ENCODE results near the gene CETN2.
"Not testable (repeated sequence)": the region's sequence is repeated elsewhere in the genome, so short reads cannot be mapped to it uniquely, and the experiment has no call there.

CETN2 gene

DNA sequence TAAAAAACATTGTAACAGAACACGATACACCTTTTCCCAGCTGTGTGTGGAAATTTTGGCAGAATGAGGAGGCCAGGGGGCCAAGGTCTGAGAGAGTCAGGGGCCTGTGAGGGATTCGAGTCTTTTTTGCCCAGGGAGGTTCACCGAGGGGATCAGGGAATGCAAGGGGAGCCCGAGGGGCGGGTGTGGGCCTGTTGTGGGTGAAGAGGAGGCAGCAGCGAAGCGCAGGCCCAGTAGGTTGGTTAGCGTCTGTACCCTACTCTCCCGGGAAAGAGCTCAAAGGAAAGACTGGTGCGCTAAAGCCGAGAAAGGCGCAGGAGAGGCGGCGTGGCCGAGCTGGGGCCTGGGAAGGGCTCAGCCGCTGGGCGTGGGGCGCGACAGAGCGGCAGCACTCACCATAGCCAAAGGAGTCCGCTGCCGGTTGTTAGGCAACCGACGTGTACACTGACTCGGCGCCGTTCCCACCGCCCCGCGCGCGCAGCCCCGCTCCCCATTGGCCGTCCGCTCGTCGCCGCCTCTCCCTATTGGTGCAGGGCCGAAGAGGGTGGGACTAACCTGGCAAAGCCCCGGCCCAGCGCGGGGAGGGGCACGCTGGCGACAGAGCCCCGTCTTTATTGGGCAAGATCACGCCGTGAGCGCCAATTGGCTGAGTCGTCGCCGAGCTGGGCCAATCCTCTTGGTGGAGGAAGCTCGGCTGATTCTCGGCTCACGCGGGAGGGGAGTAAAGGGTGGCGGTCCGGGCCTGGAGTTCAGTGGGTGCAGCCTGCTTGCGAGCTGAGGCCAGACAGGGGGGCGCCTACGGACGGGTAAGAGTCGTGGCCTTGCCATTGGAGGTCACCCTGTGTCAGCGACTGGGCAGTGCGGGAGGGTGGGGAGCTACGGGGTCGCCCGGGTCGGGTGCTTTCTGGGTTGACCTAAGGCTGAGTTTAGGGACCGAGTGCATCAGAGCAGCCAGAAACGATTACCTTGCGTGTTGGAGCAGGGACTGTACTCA, at the start of gene CETN2, which contains the start of gene NSDHL:
CETN2 (minus strand) TSS at position 446 of the 994 bp plus-strand sequence; CDS start at position 399, 47 bp downstream.
NSDHL (plus strand) TSS at position 752 of the 994 bp plus-strand sequence. CDS start 15,262 bp downstream, outside the sequence.
- peak; percentile 91 to 99 (median 96) for DNase-seq
- intact Hi-C loops (cut with DNase I): loop anchor here (5.0 kb wide), 1 partner anchor 188 kb away; no protein-coding TSS in a partner anchor

DNA sequence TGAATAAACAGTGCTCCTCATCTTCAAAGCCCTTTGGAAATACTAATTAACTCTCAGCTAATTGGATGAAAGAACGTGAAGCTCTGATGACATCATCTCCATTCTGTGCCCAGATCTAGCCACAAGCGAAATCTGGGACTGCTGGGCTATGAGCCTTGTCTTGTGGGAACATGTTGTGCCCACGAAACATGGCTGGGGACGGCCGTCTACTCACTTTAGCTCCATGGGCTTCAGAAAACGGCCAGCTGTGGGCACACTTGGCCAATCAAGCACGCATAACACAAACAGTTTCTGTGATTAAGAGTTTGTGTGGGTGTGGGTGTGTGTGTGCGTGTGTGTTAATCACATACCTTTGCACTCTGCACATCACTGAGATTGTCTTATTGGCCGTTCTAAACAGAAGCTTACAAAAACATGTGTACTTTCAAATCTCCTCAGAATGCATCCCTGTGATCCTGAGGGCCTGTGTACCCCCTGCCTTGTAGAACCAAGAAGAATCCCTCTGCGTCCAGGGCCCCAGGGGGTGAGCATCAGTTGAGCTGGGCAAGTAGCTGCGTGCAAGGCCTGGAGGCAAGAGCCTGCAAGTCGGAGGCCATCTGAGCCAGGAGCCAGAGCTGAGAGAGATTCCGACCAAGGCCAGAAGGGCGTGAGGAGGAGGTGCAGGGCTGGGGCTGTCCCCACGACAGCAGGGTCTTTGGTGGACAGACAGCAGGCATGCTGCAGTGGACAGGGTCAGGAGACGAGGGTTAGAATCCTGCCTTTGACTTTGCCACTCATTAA, 48.6 kb upstream of the CETN2 start:
- peak in 2 of 10 donors; percentile 35 to 78 for DNase-seq
- intact Hi-C loops (cut with DNase I): no loop called here

DNA sequence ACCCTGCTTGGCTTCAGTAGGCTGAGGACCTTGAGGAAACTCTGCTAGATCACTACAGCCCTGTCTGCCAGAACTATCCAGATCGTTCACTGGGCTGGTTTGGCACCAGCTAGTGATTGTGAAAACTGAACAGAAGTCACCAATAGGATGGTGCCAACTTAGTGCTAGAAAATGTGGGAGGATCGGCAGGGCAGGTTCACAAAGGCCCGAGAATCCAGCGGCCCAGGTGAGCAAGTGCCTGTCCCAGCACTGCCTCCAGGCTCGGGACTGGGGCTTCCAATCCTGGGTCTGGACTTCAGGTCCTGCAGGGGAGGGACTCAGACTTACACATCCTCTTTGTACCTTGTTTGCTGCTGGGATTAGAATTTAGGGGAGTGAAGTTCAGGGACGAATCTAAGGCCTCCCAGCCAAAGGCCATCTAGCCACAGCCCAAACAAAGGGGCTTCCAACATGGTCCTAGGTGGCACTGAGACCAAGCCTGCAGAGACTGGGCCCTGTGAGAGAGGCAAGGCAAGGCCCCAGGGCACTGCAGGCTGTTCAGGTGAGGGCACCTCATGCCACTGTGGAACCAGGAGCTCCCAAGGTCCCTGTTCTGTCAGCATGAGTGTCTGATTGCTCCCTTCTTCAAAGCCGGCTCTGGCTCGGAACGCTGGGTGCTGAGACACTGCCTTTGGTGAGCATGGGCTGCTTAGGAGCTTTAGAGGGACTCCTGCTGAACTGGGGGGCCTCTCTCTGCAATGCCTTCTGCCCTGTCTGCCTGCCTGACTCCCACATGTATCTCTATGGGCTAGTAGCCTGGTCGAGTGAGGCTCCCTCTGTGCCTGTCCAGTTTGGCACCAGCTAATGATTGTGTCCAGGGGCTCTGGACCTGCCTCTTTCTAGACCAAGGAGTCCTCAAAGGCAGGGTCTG, 46.6 kb upstream of the CETN2 start:
- no peak for DNase-seq
- intact Hi-C loops (cut with DNase I): no loop called here

DNA sequence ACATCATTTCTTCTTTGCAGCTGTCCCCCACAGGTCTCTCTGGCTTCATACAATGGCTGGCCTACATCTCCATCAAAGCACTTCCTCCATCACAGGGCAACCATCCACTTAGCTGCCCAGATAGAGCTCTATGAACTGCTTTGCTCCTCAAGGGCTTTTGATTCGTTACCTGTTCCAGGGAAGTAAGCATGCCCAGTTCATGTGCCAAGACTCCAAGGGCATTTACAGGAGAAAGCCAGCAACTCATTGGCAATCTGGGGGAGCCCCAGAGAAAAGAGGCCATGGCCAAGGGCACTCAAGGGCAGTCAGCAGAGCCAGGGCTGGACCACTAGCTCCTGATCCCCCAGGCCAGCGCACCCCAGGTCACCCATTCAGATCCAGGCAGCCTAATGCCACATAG, 42.8 kb upstream of the CETN2 start:
- DNase-seq: no peak
- intact Hi-C loops (cut with DNase I): no loop called here

DNA sequence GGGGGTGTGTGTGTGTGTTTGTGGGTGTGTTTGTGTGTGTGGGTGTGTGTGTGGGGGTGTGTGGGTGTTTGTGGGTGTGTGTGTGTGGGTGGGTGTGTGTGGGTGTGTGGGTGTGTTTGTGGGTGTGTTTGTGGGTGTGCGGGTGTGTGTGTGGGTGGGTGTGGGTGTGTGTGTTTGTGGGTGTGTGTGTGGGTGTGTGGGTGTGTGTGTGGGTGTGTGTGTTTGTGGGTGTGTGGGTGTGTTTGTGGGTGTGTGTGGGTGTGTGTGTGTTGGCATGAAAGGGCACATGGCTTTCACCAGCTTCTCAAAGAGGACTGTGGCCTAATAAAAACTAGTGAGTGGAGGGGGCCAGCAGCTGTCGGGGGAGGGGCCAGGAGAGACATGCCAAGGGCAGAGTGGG, 42.0 kb upstream of the CETN2 start:
- intact Hi-C loops (cut with DNase I): no loop called here
- no peak for DNase-seq

DNA sequence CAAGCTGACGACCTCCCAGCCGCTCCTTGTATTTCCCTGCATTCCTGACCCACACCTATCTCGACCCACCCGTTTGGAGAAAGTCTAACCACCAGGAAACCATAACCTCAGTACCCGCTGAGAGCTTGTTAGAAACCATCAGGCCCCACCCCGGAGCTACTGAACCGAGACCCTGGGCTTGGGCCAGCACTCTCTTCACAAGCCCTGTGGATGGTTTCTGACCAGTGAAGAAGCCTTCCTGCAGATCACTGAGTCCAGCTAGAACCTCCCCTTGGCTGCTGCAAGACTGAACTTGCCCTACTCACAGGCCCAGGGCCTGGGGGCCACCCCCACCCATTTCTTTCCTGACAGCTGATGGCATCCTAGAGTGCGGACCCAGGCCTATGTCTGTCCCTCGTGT, 40.7 kb upstream of the CETN2 start:
- intact Hi-C loops (cut with DNase I): no loop called here

DNA sequence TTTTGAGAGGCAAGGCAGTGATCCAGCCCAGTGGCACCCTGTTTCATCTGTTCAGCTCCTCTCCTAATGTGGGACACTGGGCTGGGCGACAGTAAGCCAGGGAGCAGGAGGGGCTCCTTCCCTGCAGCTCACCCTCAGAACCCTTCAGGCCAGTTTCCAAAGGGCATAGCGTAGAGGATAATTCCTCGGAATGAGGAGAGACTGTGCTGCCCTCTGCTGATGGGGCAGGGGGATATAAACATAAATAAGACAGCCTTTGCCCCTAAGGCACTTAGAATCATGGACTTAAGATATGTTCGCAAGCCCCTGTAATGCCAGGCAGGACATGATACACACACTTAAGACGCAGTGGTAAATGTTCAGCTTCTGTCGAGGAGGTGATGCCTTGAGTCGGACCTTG, 39.4 kb upstream of the CETN2 start:
- DNase-seq: no peak
- intact Hi-C loops (cut with DNase I): no loop called here

More for the DNA sequence above, 40.7 kb upstream of the CETN2 start:
- DNase-seq: no peak

DNA sequence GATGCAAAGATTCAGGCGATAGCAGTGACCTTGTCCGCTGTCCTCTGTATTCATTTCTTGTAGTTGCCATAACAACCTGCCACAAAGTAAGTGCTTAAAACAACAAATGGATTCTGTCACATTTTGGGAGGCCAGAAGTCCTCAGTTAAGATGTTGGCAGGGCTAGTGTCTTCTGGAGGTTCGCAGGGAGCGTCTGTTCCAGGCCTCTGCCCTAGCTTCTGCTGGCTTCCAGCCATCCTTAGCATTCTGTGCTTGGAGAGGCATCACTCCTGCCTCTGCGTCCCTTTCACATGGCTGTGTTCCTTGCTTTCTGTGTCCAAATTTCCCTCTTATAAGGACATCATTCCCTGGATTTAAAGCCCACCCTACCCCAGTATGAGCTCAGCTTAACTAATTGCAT, 35.8 kb upstream of the CETN2 start:
- intact Hi-C loops (cut with DNase I): no loop called here
- DNase-seq: no peak

DNA sequence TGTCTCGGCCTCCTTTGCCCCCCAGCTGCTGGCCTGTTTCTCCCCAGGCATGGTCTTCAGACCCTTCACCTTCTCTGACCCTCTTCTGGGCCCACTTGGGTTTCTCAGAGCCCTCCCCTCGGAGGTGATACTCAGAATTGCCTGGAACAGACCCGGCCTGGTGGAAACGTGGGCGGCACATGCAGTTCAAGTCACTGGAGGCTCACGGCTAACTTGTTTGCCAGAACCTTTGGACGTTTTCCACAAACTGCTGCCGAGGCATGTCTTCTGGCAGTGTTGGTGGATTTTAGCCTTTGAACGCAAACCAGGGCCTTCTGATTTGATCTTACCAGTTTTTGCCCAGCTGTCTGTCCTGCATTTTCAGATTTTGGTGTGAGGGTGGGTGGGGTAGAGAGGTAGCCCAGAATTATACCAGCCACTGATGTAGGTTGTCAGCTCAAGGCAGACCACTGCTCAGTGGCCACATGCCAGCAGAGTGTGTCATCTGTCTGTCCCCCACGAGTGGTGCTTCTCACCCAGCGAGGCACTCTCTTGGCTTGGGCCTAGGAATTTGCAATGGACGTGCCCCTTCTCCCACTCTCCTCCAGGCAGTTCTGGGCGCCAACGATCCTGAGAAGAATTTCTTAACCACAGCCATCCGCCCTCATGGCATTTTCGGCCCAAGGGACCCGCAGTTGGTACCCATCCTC, 34.8 kb upstream of the CETN2 start:
- DNase-seq: no peak
- intact Hi-C loops (cut with DNase I): no loop called here

DNA sequence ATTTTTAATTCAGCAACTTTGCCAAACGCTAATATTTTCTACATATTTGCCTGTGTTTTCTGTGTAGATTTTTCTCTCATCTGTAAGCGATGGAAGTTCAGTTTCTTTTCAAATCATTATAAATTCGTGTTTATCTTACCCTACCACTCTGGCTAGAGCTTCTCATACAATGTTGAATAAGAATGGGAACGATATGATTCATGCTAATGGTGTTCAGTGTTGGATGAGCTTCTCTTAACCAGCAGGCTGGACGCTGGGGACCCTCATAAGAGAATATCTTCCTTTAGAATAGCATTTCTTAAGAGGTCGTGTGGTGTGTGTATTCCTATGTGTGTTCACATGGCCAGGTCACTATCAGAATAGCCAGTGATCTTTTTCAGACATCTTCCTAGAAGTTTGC, 31.3 kb upstream of the CETN2 start:
- no peak for DNase-seq
- intact Hi-C loops (cut with DNase I): no loop called here

DNA sequence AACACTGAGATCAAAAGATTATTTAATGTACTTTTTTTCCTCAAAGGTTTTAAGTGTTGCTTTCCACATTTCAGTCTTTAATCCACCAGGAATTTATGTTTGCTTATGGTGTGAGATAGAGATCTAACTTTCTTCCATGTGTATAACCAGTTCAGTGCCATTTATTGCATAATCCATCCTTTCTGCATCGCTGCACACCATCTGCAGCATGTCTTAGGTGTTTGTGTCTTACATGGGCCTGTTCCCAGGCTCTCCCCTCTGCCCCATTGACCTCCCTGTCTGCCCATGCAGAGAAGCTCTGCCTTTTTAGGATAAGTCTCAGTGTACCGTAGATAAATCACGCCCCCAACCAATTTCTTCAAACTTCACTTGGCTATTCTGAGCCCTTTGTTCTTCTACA, 30.6 kb upstream of the CETN2 start:
- intact Hi-C loops (cut with DNase I): no loop called here
- DNase-seq: no peak

DNA sequence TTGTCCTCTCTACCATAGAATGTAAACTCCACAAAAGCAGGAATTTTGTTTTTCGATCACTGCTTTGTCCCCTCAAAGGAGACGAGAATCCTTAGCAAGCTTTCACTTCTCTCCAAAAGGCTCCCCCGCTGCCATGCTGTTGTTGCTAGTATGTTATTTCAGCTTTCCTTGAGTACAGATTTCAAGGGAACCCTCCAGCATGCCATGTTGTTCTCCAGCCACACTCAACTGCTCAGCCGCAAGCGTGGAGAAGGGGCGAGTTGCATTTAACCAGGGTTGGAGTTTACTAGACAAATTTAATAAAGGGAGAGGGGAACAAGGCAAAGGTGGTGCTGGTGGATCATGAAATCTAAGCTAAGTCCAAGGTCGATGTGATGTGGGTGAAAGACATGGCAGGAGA, 23.4 kb upstream of the CETN2 start:
- intact Hi-C loops (cut with DNase I): no loop called here
- DNase-seq: no peak

DNA sequence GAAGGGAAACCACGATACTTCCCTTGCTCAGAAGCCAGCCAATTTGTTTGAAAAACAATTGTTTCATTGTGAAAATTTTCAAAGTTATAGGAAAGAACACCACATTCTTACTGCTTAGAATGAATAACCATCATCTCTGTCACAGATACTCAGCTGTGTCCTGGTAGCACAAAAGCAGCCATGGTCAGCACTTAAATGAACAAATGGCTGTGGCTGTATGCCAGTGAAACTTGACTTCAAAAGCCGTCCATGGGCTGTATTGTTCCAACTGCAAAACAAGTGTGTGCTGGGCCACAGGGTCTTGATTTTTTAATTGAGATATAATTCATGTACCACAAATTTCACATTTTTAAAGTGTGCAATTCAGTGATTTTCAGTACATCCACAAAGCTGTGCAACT, 19.9 kb upstream of the CETN2 start:
- peak in 1 of 10 donors; percentile 21 for DNase-seq
- intact Hi-C loops (cut with DNase I): no loop called here

DNA sequence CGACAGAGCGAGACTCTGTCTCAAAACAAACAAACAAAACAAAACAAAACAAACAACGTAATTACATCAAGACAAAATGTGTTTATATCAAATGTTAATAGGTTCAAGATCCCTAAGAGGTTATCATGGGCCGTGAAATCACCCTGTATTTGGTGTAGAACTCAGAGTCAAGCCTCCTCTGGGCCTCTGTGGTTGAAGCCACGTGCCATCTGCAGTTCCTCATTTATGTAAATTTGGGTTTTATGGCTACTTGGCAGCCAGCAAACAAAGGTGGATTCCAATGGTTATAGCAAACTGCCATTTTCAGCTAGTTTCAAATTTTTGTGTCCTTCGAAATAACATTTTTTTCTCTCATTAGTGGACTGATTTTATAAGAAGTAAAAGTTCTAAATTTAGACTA, 16.7 kb upstream of the CETN2 start:
- DNase-seq: no peak
- intact Hi-C loops (cut with DNase I): no loop called here

DNA sequence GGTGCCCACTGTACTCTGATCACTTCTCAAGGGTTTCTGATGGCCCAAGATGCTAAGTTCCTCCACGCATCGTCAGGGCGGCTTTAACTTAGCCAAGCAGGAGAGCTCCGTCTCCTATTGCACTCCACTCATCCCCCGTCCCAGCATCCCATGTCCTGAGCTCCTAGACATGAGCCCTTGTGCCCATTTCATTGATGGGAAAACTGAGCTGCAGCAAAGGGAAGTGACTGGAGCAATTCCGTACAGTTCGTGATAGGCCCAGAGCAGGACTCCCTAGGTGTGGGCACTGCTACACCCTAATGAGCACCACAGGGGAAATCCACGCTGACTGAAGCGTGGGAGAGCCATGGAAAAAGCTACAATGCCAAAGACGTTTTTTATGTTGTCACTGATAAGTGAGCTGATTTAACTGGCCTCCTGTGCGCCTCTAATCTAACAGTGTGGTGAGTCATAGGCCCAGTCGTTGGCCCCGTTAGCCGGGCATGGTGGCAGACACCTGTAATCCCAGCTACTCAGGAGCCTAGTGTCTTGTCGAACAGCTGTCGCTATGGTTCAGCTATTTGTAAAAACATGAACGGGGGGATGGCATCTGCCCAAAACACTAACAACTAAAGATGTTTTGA, 15.2 kb upstream of the CETN2 start:
- DNase-seq: peak in 1 of 10 donors; percentile 21
- intact Hi-C loops (cut with DNase I): no loop called here

DNA sequence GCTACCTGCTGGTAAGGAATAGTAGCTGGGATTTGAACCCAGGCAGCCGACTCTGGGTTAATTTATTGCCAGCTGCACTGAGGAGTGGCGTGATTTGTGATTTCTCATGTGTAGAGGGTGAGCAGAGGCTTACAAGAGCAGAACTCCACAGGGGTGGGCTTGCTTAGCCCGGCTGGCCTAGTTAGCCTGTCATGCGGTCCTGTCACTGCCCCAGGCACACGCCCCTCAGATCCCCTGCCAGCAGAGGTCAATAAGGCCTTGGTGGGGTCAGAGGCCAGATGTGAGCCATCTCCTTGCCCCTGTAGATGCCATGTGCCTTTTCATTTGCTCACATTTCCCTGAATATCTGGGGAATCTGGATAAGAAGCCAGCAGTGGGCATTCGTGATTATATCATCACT, 13.7 kb upstream of the CETN2 start:
- DNase-seq: no peak
- intact Hi-C loops (cut with DNase I): no loop called here

DNA sequence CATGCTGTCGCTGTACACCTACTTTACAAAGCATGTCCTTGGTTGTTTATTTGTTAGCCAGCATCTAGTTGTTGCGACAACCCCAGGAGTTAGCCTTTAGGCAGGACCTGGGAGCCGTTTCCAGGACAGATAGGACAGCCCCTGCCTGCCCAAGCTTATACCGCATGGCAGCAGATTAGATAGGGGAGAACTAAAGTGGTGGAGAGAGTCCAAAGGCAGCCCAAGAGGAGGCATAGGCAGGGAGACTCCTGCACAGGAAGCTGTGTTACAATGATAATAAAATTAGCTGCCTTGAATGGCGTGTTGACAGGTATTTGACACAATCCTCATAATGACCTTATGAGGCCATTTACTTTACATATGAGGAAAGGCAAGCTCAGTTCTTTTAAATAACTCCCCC, 13.3 kb upstream of the CETN2 start:
- intact Hi-C loops (cut with DNase I): no loop called here
- DNase-seq: no peak

DNA sequence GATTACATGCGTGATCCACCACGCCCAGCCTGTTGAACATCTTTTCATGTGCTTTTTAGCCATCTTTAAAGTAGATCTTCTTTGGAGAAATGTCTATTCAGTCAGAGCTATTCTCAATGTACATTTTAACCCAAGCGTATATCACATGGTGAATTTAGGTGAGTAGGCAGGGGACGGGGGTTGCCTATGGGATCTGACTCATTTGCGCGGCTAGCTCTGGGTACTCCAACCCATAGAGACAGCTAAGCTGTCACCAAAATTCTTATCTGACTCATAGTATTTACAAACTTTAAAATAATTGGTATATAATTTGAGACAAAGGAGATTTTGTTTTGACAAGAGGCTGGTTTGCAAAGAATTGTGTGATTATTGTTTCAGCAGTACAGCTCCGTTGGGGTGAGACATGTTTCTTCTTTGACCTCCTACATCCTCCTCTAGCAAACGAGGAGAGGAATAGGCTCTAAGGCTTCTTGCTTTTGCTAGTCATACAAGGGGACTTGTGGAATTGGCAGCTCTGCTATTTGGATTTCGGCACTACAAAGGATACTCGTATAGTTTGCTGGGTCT, 12.3 kb upstream of the CETN2 start:
- intact Hi-C loops (cut with DNase I): no loop called here
- DNase-seq: no peak

DNA sequence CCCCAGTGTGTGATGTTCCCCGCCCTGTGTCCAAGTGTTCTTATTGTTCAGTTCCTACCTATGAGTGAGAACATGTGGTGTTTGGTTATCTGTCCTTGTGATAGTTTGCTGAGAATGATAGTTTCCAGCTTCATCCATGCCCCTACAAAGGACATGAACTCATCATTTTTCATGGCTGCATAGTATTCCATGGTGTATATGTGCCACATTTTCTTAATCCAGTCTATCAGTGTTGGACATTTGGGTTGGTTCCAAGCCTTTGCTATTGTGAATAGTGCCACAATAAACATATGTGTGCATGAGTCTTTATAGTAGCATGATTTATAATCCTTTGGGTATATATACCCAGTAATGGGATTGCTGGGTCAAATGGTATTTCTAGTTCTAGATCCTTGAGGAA, 4.9 kb upstream of the CETN2 start:
- intact Hi-C loops (cut with DNase I); DNase-seq: not testable (repeated sequence)

Data from posterior cingulate gyrus (tissue), 11 donors.